Adrenal gland (tissue), 12 donors: ENCODE data around the gene RPS6KA5. TPM values are rescaled to one million over a fixed set of nuclear protein-coding genes. Genes with fewer than 3 reads are reported as not detected.
"Not testable (repeated sequence)": the region's sequence is repeated elsewhere in the genome, so short reads cannot be mapped to it uniquely, and the experiment has no call there.

ENCODE experiments used
- DNase-seq, 7 donors: peaks; one replicate each; pipeline ENCODE4 v3.0.0-alpha.2; 2019 to 2020
- H3K27ac ChIP-seq, 5 donors: fragments of 200-600 bp; sonication (generic) in 4 of 5; 1 replicate in 3 of 5; 2 replicates in 2 of 5; pipeline versions ENCODE4 v1.5.1 to v1.8.0; 2016 to 2020; ENCODE audit warnings: mild to moderate bottlenecking in 1 of 5
- H3K27me3 ChIP-seq: fragments of 200-600 bp; 2 replicates; pipeline ENCODE4 v1.8.0; 2021
- H3K36me3 ChIP-seq, 2 donors: fragments of 200-600 bp; replicated peaks in 1 of 2; 1 replicate in 1 of 2; 2 replicates in 1 of 2; pipeline versions ENCODE4 v1.5.1 to v1.8.0; 2018 to 2022
- H3K4me1 ChIP-seq, 2 donors: fragments of 200-600 bp; replicated peaks in 1 of 2; 1 replicate in 1 of 2; 2 replicates in 1 of 2; pipeline versions ENCODE4 v1.5.1 to v1.8.0; 2018 to 2021
- H3K4me3 ChIP-seq, 4 donors: fragments of 200-600 bp; sonication (generic) in 3 of 4; one replicate each; pipeline ENCODE4 v1.5.1; 2016 to 2018
- H3K9me3 ChIP-seq, 3 donors: fragments of 200-600 bp; sonication (generic) in 1 of 3; replicated peaks in 1 of 3; 1 replicate in 2 of 3; 2 replicates in 1 of 3; pipeline versions ENCODE4 v1.5.1 to v1.8.0; 2016 to 2021
- POLR2A ChIP-seq, 2 donors: fragments of 450-650 bp; IDR thresholded peaks; one replicate each; pipeline ENCODE4 v1.6.1; 2017; ENCODE audit warnings: antibody characterized with exemption in 2 of 2, mild to moderate bottlenecking in 2 of 2, moderate library complexity in 1 of 2
- WGBS, 4 donors: extraction: QIAGEN DNeasy Blood & Tissue Kit in 2 of 4; methylation state at CpG; one replicate each; pipeline versions ENCODE4 v1.1.5 to v1.1.7; 2013 to 2017; 5-methylcytosine and 5-hydroxymethylcytosine counted together
- intact Hi-C, 2 donors: fragments of 100-400 bp; cut with DNase I; formaldehyde crosslinking; loops; one replicate each; pipeline versions ENCODE4 v1.14.1 to v1.15.0; 2022 to 2023
- polyA plus RNA-seq, 3 donors: library from polyadenylated mRNA; stranded (reverse); fragments of 200-250 nt in 2 of 3; fragments of 350-450 nt in 1 of 3; fragmentation: Illumina TruSeq in 1 of 3; extraction: RNeasy Lipid Tissue Mini Kit (QIAGEN cat#74804) in 1 of 3; gene quantifications; one replicate each; pipeline ENCODE4 v1.2.3, GENCODE V29; 2013 to 2014
- total RNA-seq, 9 donors: library from RNA; depleted of rRNA in 4 of 9; stranded (reverse); fragments of >200 nt in 4 of 9; fragments of 120-200 nt in 1 of 9; fragmentation: NEBNext Ultra II Directional in 1 of 9; extraction: Animal tissue kit (Norgen Biotek cat#: 25700) in 1 of 9; gene quantifications; one replicate each; pipeline versions ENCODE4 v1.1.0 to v1.2.4, GENCODE V29; 2013 to 2023
- TF ChIP-seq, protein P1 (sequence below), 6 experiments: fragments of 450-650 bp in 4 of 6; fragments of 200-600 bp in 2 of 6; sonication (generic) in 1 of 6; IDR thresholded peaks; 1 replicate in 5 of 6; 2 replicates in 1 of 6; pipeline versions ENCODE4 v1.5.1 to v1.8.0; 2016 to 2021; ENCODE audit warnings: antibody characterized with exemption in 6 of 6, mild to moderate bottlenecking in 2 of 6, moderate library complexity in 1 of 6
- donor health status: healthy with polysubstance abuse.
- donor health status: Bipolar disorder and iron deficiency.
- donor health status: DM: yes; HTN: yes; CAD: no.
- donor health status: DM: no; HTN: no; CAD: no.
- donor health status: DM: no; HTN: no; CAD: no.
- donor health status: DM: yes; HTN: yes; CAD: no.

Gene RPS6KA5
- total and polyA plus RNA-seq, 12 donors = 0.27 to 5.5 (median 1.8) TPM

DNA sequence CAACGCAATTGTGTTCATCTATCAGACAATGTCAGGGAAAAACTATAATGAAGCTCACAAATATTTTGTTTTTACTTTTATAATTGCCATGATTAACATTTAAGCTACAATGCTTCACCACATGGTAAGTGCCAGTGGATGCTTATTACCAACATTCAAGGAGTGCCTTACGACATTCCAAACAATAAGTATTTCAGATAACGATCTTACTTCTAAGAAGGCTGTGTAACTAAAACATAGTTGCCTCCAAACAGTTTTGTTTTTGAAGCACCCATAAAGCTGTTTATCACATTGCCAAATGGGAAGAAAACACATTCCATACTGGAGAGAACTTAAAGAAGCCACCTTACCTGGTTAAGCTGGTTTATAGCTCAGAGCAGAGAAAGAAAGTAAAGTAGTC lies 78.8 kb downstream of the RPS6KA5 start:
- no peaks in the 10 kb centered on the region for H3K9me3 ChIP-seq
- no peaks in the 10 kb centered on the region for H3K27me3 ChIP-seq
- no peaks in the 10 kb centered on the region for H3K4me1 ChIP-seq
- DNase-seq = no peak
- H3K4me3 ChIP-seq = no peak overlapping the region
- TF ChIP-seq, protein P1, sequence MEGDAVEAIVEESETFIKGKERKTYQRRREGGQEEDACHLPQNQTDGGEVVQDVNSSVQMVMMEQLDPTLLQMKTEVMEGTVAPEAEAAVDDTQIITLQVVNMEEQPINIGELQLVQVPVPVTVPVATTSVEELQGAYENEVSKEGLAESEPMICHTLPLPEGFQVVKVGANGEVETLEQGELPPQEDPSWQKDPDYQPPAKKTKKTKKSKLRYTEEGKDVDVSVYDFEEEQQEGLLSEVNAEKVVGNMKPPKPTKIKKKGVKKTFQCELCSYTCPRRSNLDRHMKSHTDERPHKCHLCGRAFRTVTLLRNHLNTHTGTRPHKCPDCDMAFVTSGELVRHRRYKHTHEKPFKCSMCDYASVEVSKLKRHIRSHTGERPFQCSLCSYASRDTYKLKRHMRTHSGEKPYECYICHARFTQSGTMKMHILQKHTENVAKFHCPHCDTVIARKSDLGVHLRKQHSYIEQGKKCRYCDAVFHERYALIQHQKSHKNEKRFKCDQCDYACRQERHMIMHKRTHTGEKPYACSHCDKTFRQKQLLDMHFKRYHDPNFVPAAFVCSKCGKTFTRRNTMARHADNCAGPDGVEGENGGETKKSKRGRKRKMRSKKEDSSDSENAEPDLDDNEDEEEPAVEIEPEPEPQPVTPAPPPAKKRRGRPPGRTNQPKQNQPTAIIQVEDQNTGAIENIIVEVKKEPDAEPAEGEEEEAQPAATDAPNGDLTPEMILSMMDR (IDR thresholded peaks at IDR 0.05) = no peak
- TF ChIP-seq POLR2A (IDR thresholded peaks at IDR 0.05) = no peak
- WGBS, 4 donors = 92 to 94% (median 93%) methylated on average over 3 of the region's 3 CpGs
- no peak overlapping the region for H3K27ac ChIP-seq
- H3K36me3 ChIP-seq = no peaks in the 10 kb centered on the region
- intact Hi-C loops = no loop called here

DNA sequence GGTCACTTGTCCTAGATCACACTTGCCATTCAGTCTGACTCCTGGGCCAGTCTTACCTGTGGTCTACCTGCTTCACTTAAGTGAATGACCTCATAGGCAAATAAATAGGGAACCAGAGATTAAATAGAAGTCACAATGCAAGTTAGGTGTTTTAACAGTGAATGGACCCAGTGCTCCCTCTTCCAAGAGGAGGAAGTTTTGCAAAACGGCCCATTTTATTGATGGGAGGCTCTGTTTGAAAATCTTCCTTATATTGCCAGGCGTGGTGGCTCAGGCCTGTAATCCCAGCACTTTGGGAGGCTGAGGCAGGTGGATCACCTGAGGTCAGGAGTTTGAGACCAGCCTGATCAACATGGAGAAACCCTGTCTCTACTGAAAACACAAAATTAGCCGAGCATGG lies 79.8 kb downstream of the RPS6KA5 start:
- H3K9me3 ChIP-seq, DNase-seq, H3K4me1 ChIP-seq, intact Hi-C loops, H3K27ac ChIP-seq, H3K4me3 ChIP-seq, H3K36me3 ChIP-seq, H3K27me3 ChIP-seq: not testable (repeated sequence)
- WGBS, 4 donors = 88 to 97% (median 93%) methylated on average over 3 of the region's 3 CpGs

DNA sequence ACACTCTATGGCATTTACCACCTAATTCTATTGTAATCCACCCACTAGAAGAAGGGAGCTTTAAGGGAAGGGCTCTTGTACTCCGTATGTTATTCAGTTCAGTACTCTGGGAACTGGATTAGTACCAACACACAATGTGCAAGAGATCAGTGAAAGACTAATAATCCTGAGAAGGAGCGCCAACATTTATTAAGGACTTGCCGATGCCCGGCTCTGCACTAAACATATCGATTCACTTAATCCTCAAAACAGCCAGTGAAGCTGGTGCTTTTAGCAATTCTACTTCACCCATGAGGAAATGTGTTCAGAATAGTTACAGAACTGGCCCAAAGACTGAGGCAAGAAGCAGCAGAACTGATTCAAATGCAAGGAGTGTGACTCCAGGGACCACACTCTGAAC lies 80.9 kb downstream of the RPS6KA5 start:
- no peaks in the 10 kb centered on the region for H3K27me3 ChIP-seq
- no peaks in the 10 kb centered on the region for H3K36me3 ChIP-seq
- 82 to 96% (median 91%) methylated on average over 5 of the region's 5 CpGs for WGBS, 4 donors
- no peaks in the 10 kb centered on the region for H3K9me3 ChIP-seq
- H3K27ac ChIP-seq = no peak overlapping the region
- TF ChIP-seq, protein P1 (IDR thresholded peaks at IDR 0.05) = no peak
- no peak for TF ChIP-seq POLR2A (IDR thresholded peaks at IDR 0.05)
- intact Hi-C loops = no loop called here
- no peak overlapping the region for H3K4me3 ChIP-seq
- DNase-seq = no peak
- H3K4me1 ChIP-seq = no peaks in the 10 kb centered on the region

DNA sequence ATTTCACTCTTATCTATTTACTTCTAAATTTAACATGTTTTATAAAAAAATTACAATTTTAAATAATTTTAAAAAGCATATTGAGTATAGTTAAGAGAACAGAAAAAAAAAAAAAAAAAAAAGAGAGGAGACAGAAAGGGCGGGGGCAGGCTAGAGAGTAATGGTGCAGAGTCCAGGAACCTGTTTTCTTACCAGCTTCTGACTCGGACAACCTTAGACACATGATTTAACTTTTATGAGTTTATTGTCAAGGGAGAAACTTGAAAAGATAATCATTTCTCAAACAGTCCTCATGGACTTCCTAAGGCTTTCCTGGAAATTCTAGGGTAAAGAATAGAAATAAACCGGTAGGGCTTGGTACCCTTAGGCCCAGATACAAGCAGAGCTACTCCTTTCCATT lies 84.3 kb downstream of the RPS6KA5 start:
- Histone ChIP-seq H3K4me3 (no peak overlapping the region), H3K4me1 (no peaks in the 10 kb centered on the region), H3K27me3 (no peaks in the 10 kb centered on the region), H3K27ac (no peak overlapping the region), H3K9me3 (no peaks in the 10 kb centered on the region), H3K36me3 (no peaks in the 10 kb centered on the region)
- 87 to 93% (median 91%) methylated on average over 3 of the region's 3 CpGs for WGBS, 4 donors
- no peak for DNase-seq
- intact Hi-C loops = no loop called here
- TF ChIP-seq, protein P1 (IDR thresholded peaks at IDR 0.05) = no peak
- TF ChIP-seq POLR2A (IDR thresholded peaks at IDR 0.05) = no peak

DNA sequence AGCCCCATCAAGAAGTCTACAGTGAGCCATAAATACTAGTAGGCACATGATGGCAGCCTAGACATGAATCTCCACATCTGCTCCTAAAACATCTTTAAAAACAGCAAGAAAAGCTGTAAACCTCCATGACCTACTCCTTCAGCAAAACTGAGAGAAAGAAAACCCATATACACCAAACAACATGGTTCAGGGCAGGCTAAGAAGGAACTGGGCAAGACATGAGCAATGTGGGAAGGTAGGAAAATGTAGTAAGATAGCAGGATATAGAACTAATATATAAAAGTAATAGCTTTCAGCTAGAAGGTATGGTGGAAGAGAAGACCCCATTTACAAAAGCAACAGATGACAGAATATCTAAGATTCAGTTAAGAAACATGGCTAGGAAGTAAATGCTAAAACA lies 88.8 kb downstream of the RPS6KA5 start:
- H3K27me3 ChIP-seq = no peaks in the 10 kb centered on the region
- TF ChIP-seq, protein P1 (IDR thresholded peaks at IDR 0.05) = no peak
- no peak for TF ChIP-seq POLR2A (IDR thresholded peaks at IDR 0.05)
- H3K4me1 ChIP-seq = peaks cover 0 to 14% of the 10 kb centered on the region in 2 donors
- H3K4me3 ChIP-seq = no peak overlapping the region
- no peak overlapping the region for H3K27ac ChIP-seq
- no peaks in the 10 kb centered on the region for H3K9me3 ChIP-seq
- no peaks in the 10 kb centered on the region for H3K36me3 ChIP-seq
- no peak for DNase-seq
- intact Hi-C loops = no loop called here
